HAP-1 (cell line): ENCODE results near the gene TMEM200C.

Experiments
- DNase-seq, 2 experiments: peaks; one replicate each; pipeline ENCODE4 v3.0.0-alpha.2; 2016 to 2020; ENCODE audit warnings: low spot score in 2 of 2
- H3K27me3 ChIP-seq: fragments of 250-450 bp; sonication (Bioruptor Pico); 2 replicates; pipeline ENCODE4 v1.5.1; 2020; ENCODE audit warnings: low read depth, mild to moderate bottlenecking, moderate library complexity
- H3K36me3 ChIP-seq: fragments of 250-450 bp; sonication (Bioruptor Pico); replicated peaks from 2 replicates; pipeline ENCODE4 v1.5.1; 2020; ENCODE audit warnings: mild to moderate bottlenecking
- H3K4me1 ChIP-seq: fragments of 250-450 bp; sonication (Bioruptor Pico); 2 replicates; pipeline ENCODE4 v1.5.1; 2020; ENCODE audit warnings: mild to moderate bottlenecking
- H3K4me3 ChIP-seq: fragments of 250-450 bp; sonication (Bioruptor Pico); 2 replicates; pipeline ENCODE4 v1.5.1; 2020; ENCODE audit warnings: mild to moderate bottlenecking, moderate library complexity
- H3K9me3 ChIP-seq: fragments of 250-450 bp; sonication (Bioruptor Pico); 2 replicates; pipeline ENCODE4 v1.5.1; 2020; ENCODE audit warnings: mild to moderate bottlenecking, moderate library complexity
- in situ Hi-C: fragments of 300-500 bp; cut with MboI; formaldehyde crosslinking; loops from 3 replicates; pipeline ENCODE4 v1.14.3; 2020; ENCODE audit warnings: low sequenced_read_pairs, inconsistent platforms, mixed read lengths

Gene TMEM200C

GRCh38 chr18:5839102-5839501 is 56.2 kb downstream of the TMEM200C start:
- in situ Hi-C loops, result no loop called here

More at GRCh38 chr18:5839102-5839501, 56.2 kb downstream of the TMEM200C start:
- H3K36me3 ChIP-seq, result no peaks in the 10 kb centered on the region
- no peak overlapping the region for H3K4me3 ChIP-seq
- H3K9me3 ChIP-seq, result no peaks in the 10 kb centered on the region
- H3K27me3 ChIP-seq, result no peaks in the 10 kb centered on the region
- H3K4me1 ChIP-seq, result no peaks in the 10 kb centered on the region
- DNase-seq, result no peak
